Fibroblast of pulmonary artery (primary cell): ENCODE measurements around the gene DMKN.

Experiments used
- DNase-seq: peaks from one replicate; pipeline ENCODE4 v3.0.0-alpha.2; 2010; ENCODE audit warnings: low read depth
- H3K4me3 ChIP-seq: replicated peaks from 2 replicates; pipeline ENCODE4 v1.5.1; 2011; ENCODE audit warnings: low read depth, mild to moderate bottlenecking, control low read depth, low read length, moderate library complexity
- CTCF ChIP-seq: IDR thresholded peaks from 2 replicates; pipeline ENCODE4 v1.5.1; 2011; ENCODE audit warnings: mild to moderate bottlenecking, control low read depth, low read length, inconsistent platforms; ENCODE audit errors: missing control alignments

Gene DMKN

GRCh38 chr19:35555301-35556005 lies 42.0 kb upstream of the DMKN start:
- DNase-seq = peak; percentile 36
- peak; percentile 30 for TF ChIP-seq CTCF
- no peak overlapping the region for H3K4me3 ChIP-seq

GRCh38 chr19:35554076-35554475 lies 40.6 kb upstream of the DMKN start:
- no peak for TF ChIP-seq CTCF
- no peak for DNase-seq
- H3K4me3 ChIP-seq = no peak overlapping the region

GRCh38 chr19:35553385-35554000 lies 40.0 kb upstream of the DMKN start:
- H3K4me3 ChIP-seq = no peak overlapping the region
- TF ChIP-seq CTCF = no peak
- no peak for DNase-seq

GRCh38 chr19:35552534-35553384 lies 39.3 kb upstream of the DMKN start:
- TF ChIP-seq CTCF = no peak
- DNase-seq = no peak

GRCh38 chr19:35551091-35551810 lies 37.8 kb upstream of the DMKN start:
- TF ChIP-seq CTCF = no peak
- DNase-seq = no peak
- no peak overlapping the region for H3K4me3 ChIP-seq

More at GRCh38 chr19:35552534-35553384, 39.3 kb upstream of the DMKN start:
- no peak overlapping the region for H3K4me3 ChIP-seq

GRCh38 chr19:35549879-35550523 lies 36.6 kb upstream of the DMKN start:
- H3K4me3 ChIP-seq = no peak overlapping the region
- no peak for TF ChIP-seq CTCF
- DNase-seq = no peak
